ENCODE results near the gene INO80D. TPM values are rescaled to one million over a fixed set of nuclear protein-coding genes. Genes with fewer than 3 reads are reported as not detected.

The INO80D gene
- total RNA-seq, 1 experiment from 2014 or later: 14.4 TPM

DNA sequence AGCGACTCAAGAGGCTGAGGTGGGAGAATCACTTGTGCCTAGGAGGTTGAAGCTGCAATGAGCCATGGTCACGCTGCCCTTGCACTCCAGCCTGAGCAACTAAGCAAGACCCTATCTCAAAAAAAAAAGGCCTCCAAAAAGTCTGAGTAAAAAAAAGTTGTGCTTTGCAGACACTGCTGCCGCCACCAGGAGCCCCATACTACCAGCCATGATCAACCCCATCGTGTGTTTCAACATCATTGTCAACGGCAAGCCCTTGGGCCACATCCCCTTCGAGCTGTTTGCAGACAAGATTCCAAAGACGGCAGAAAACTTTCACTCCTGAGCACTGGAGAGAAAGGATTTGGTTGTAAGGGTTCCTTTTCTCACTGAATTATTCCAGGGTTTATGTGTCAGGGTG lies 137.1 kb downstream of the INO80D start:
- no peak overlapping the region for H3K27ac ChIP-seq (ENCODE audit: low read depth, low read length)
- ATAC-seq: no peak
- H3K79me2 ChIP-seq (ENCODE audit: insufficient read depth, low read length): no peaks in the 10 kb centered on the region
- H3K4me3 ChIP-seq (replicated peaks in 1 of 2; ENCODE audit: low read depth in 1 of 2, low read length in 2 of 2): no peak overlapping the region
- H3K4me1 ChIP-seq (ENCODE audit: control insufficient read depth in 1 of 2, insufficient read depth in 2 of 2, low read length in 2 of 2): peaks cover 0 to 17% of the 10 kb centered on the region in 2 experiments; a peak in 2 of 4 replicates
- no peak overlapping the region for H3K9ac ChIP-seq (ENCODE audit: low read length)
- H3K9me2 ChIP-seq (ENCODE audit: insufficient read depth): no peaks in the 10 kb centered on the region
- no peaks in the 10 kb centered on the region for H3K27me3 ChIP-seq (ENCODE audit: insufficient read depth, low read length)
- peaks cover 0 to 7% of the 10 kb centered on the region in 2 experiments; a peak in 1 of 4 replicates for H3K9me3 ChIP-seq (ENCODE audit: control insufficient read depth in 1 of 2, insufficient read depth in 1 of 2, low read depth in 1 of 2, low read length in 2 of 2)
- H3K4me2 ChIP-seq (ENCODE audit: low read length): no peak overlapping the region
- ChIA-PET POLR2A (no interaction called here), RAD21 (ENCODE audit: low non-redundant PET in 1 of 2, low total read pairs in 2 of 2, uncharacterized antibody in 2 of 2, unreplicated experiment in 2 of 2) (no interaction called here), CTCF (interaction anchor here (1.2 to 2.2 kb wide), 4 partner anchors 23 to 44 kb away, joined by 3 to 8 read pairs (median 3); no protein-coding TSS in a partner anchor)
- no peaks in the 10 kb centered on the region for H3K36me3 ChIP-seq (ENCODE audit: control insufficient read depth in 1 of 2, insufficient read depth in 2 of 2, low read length in 2 of 2)
- no TSS peak for BruUV-seq (replicated peaks)
- TF ChIP-seq EZH2phosphoT487 (IDR thresholded peaks at IDR 0.05; ENCODE audit: borderline replicate concordance) (no peak), MAX (IDR thresholded peaks at IDR 0.05) (no peak)
- DNase-seq (ENCODE audit: low read depth, low spot score): no peak
- no peak overlapping the region for H2AFZ ChIP-seq (ENCODE audit: low read depth, low read length, poor library complexity, severe bottlenecking)
- intact Hi-C loops (cut with micrococcal nuclease): loop anchor here (1.0 to 5.0 kb wide), 3 partner anchors 46 to 1624 kb away; no protein-coding TSS in a partner anchor
- no peaks in the 10 kb centered on the region for H4K20me1 ChIP-seq (ENCODE audit: insufficient read depth)

DNA sequence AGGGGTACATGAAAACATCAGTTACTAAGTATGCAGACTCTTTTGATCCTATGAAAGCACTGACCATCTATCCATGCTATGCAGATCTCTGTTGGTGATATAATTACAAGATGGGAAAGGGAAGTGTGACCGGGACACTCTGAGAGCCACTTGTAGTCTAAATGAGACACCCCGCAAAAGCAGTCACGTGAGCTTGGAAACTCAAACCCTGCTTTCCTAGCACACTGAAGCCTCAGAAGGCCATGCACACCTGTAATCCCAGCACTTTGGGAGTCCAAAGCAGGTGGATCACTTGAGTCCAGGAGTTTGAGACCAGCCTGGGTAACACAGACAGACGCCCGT lies 137.5 kb downstream of the INO80D start:
- DNase-seq (ENCODE audit: low read depth, low spot score) (no peak), ATAC-seq (no peak)
- Histone ChIP-seq H4K20me1 (ENCODE audit: insufficient read depth) (no peaks in the 10 kb centered on the region), H3K4me2 (ENCODE audit: low read length) (peak overlapping the region; percentile 49), H3K27ac (ENCODE audit: low read depth, low read length) (no peak overlapping the region), H3K9me2 (ENCODE audit: insufficient read depth) (no peaks in the 10 kb centered on the region), H2AFZ (ENCODE audit: low read depth, low read length, poor library complexity, severe bottlenecking) (peak overlapping the region; percentile 49), H3K4me3 (replicated peaks in 1 of 2; ENCODE audit: low read depth in 1 of 2, low read length in 2 of 2) (no peak overlapping the region), H3K79me2 (ENCODE audit: insufficient read depth, low read length) (no peaks in the 10 kb centered on the region), H3K27me3 (ENCODE audit: insufficient read depth, low read length) (no peaks in the 10 kb centered on the region), H3K4me1 (ENCODE audit: control insufficient read depth in 1 of 2, insufficient read depth in 2 of 2, low read length in 2 of 2) (peaks cover 0 to 17% of the 10 kb centered on the region in 2 experiments; a peak in 2 of 4 replicates), H3K9ac (ENCODE audit: low read length) (no peak overlapping the region), H3K36me3 (ENCODE audit: control insufficient read depth in 1 of 2, insufficient read depth in 2 of 2, low read length in 2 of 2) (no peaks in the 10 kb centered on the region), H3K9me3 (ENCODE audit: control insufficient read depth in 1 of 2, insufficient read depth in 1 of 2, low read depth in 1 of 2, low read length in 2 of 2) (peaks cover 0 to 7% of the 10 kb centered on the region in 2 experiments; a peak in 1 of 4 replicates)
- ChIA-PET RAD21 (ENCODE audit: low non-redundant PET in 1 of 2, low total read pairs in 2 of 2, uncharacterized antibody in 2 of 2, unreplicated experiment in 2 of 2) (no interaction called here), CTCF (interaction anchor here (1.2 to 2.2 kb wide), 6 partner anchors 12 to 1876 kb away, joined by 3 to 8 read pairs (median 3); no protein-coding TSS in a partner anchor), POLR2A (no interaction called here)
- BruUV-seq (replicated peaks): no TSS peak
- intact Hi-C loops (cut with micrococcal nuclease): loop anchor here (1.0 to 5.0 kb wide), 3 partner anchors 45 to 1623 kb away; no protein-coding TSS in a partner anchor
- no peak for TF ChIP-seq ZNF274 (IDR thresholded peaks at IDR 0.05; ENCODE audit: low read depth, low read length)
- no peak for TF ChIP-seq YY1 (IDR thresholded peaks at IDR 0.05; ENCODE audit: extremely low read depth, insufficient replicate concordance, low read depth, low read length)
- no peak for TF ChIP-seq EGR1 (IDR thresholded peaks at IDR 0.05; ENCODE audit: low read depth)

All from HCT116 (cell line).